K562 (cell line): ENCODE data around the gene DDX5. TPM values are rescaled to one million over a fixed set of nuclear protein-coding genes. Genes with fewer than 3 reads are reported as not detected.

Source experiments
- ARID4B ChIP-seq: sonication (generic); formaldehyde crosslinking; IDR thresholded peaks from 2 replicates; pipeline ENCODE4 v1.8.0; 2022; ENCODE audit warnings: mild to moderate bottlenecking, missing genetic modification reagents
- CEBPZ ChIP-seq: fragments of 150-350 bp; IDR thresholded peaks from 2 replicates; pipeline ENCODE4 v1.6.1; 2014; ENCODE audit warnings: low read depth, mild to moderate bottlenecking, low read length, borderline replicate concordance
- CSDE1 ChIP-seq, 2 experiments: fragments of 450-650 bp; IDR thresholded peaks; 2 replicates each; pipeline ENCODE4 v1.6.1; 2016; ENCODE audit warnings: mild to moderate bottlenecking in 1 of 2
- FOXA1 ChIP-seq: fragments of 450-650 bp; IDR thresholded peaks from 2 replicates; pipeline ENCODE4 v1.6.1; 2016; ENCODE audit warnings: mild to moderate bottlenecking, borderline replicate concordance
- HDAC8 ChIP-seq: fragments of 450-650 bp; IDR thresholded peaks from 2 replicates; pipeline ENCODE4 v1.6.1; 2016; ENCODE audit warnings: mild to moderate bottlenecking, missing genetic modification characterization, moderate library complexity, missing compliant biosample characterization
- NFATC3 ChIP-seq: fragments of 450-650 bp; IDR thresholded peaks from 2 replicates; pipeline ENCODE4 v1.6.1; 2017; ENCODE audit warnings: mild to moderate bottlenecking
- SLC30A9 ChIP-seq: fragments of 250-450 bp; sonication (Bioruptor Pico); IDR thresholded peaks from 2 replicates; pipeline ENCODE4 v1.8.0; 2022; ENCODE audit warnings: mild to moderate bottlenecking, moderate library complexity
- TRIM24 ChIP-seq, 2 experiments: fragments of 450-650 bp; IDR thresholded peaks; 2 replicates each; pipeline ENCODE4 v1.6.1; 2016
- TSHZ1 ChIP-seq: fragments of 250-450 bp; sonication (Bioruptor Pico); IDR thresholded peaks from 2 replicates; pipeline ENCODE4 v1.4.0; 2020; ENCODE audit warnings: mild to moderate bottlenecking, moderate library complexity
- U2AF1 ChIP-seq: fragments of 200-400 bp; formaldehyde crosslinking; optimal IDR thresholded peaks from 2 replicates; pipeline ENCODE3; 2017; ENCODE audit warnings: mild to moderate bottlenecking, low read depth, low read length, moderate library complexity
- ZNF134 ChIP-seq: fragments of 250-450 bp; sonication (Bioruptor Pico); conservative IDR thresholded peaks from 2 replicates; pipeline ENCODE4 v1.4.0; 2020
- polyA plus RNA-seq, 8 experiments: library from polyadenylated mRNA; depleted of rRNA in 4 of 8; stranded (reverse) in 5 of 8; unstranded in 3 of 8; fragments of >200 nt; fragmentation: Nextera tagmentation in 2 of 8; fragmentation: Illumina TruSeq in 1 of 8; extraction: Ambion mirVana in 2 of 8; extraction: Trizol in 1 of 8; gene quantifications; 2 replicates each; pipeline versions ENCODE4 v1.2.1 to v1.2.3, GENCODE V29; 2011 to 2014; ENCODE audit warnings: inconsistent platforms in 1 of 8, missing spikeins in 1 of 8
- total RNA-seq, 7 experiments: library from RNA; depleted of rRNA in 6 of 7; stranded (reverse); fragments of >200 nt in 6 of 7; fragmentation: Illumina TruSeq in 2 of 7; extraction: Trizol in 2 of 7; gene quantifications; 2 replicates each; pipeline versions ENCODE4 v1.2.1 to v1.2.3, GENCODE V29; 2011 to 2021; ENCODE audit warnings: low replicate concordance in 1 of 7

The DDX5 gene
- total and polyA plus RNA-seq, 9 of the 15 experiments (the other 6 are each of a cell fraction or from before 2014, with no cell fraction given) = 306 to 1,639 (median 604) TPM

- TF ChIP-seq ARID4B = no peak; the same call in 1 of the 2 replicates
- TF ChIP-seq CEBPZ = no peak
- no peak for TF ChIP-seq SLC30A9
- TF ChIP-seq ZNF134 (CRISPR knock-in tag) = no peak
- no peak for TF ChIP-seq U2AF1
- TF ChIP-seq TSHZ1 (CRISPR knock-in tag) = no peak
- no peak for TF ChIP-seq FOXA1
- TF ChIP-seq CSDE1 (IDR thresholded peaks at IDR 0.05) = no peak
- no peak for TF ChIP-seq HDAC8 (tag)
- TF ChIP-seq TRIM24 (IDR thresholded peaks at IDR 0.05) = peak; percentile 13 to 63; a peak in 3 of 4 replicates
- no peak for TF ChIP-seq NFATC3
Observed at GRCh38 chr17:64506576-64507412, 705 bp upstream of the DDX5 start, which contains the start of gene CEP95 (continued).
